OCI-M2 (cell line): Measurements from ENCODE around the gene ANKRD28.

Experiments used
- DNase-seq: peaks from one replicate; lab custom pipeline; 2025; ENCODE audit not compliant: unreplicated experiment; lab: John Stamatoyannopoulos, UW

Gene ANKRD28

DNA sequence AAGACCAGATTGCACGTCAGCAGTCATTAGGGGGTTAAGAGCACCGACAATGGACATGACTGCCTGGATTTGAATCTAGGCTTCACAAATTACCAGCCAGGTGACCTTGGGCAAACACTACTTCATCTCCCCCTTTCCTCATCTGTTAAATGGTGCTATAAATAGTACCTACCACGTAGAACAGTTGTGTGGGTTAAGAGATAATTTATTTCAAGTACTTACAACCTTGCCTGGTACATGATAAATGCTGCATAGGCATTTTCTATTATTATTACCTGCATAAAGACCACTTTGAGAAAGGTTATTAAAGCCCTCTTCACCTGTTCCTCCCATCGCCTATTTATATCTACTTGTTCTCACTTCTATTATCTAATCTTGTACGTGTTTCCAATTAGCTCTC, 131.5 kb downstream of the ANKRD28 start:
- DNase-seq, result no peak

DNA sequence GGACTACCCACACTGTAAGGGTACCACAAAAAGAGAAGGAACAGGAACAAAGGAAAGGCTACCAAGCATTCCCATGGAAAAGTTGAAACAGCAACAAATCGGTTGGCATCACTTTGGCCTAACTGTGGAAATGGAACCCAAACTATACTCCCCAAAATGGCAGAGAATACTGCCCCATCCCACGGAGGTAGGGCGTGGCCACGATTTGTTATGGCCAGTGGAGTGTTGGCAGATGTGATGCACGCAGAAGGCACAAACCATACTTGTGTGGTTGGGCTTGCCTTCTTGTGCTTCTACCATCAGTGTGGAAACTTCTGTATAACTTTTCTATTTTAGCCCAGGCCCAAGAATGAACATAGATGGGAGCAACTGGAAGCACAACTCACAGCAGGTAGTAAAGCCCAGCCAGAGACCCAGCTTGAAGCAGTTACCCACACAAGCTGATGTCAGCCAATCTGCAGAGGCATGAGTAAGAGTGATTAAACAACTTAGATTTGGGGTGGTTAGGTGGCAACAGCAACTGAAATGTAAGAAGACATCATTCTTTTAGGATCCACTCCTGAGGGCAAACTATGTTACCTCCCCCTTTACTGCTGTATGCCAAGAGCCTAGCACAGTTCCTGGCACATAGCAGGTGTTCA, 132.1 kb downstream of the ANKRD28 start:
- DNase-seq, result no peak

DNA sequence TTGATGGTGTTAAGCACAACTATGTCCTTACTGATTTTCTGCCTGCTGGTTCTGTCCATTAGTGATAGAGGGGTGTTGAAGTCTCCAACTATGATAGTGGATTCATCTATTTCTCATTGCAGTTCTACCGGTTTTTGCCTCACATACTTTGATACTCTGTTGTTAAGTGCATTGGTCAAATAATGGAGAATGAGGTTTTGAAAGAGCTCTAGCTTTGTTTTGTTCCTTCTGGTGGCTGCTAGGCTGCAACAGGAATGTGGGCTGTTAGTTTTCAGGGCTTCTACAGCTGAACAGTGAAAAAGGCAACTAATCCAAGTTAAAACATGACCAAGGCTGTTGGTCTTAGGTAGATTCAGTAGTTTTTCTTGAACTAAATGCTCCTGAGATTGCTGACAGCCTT, 133.6 kb downstream of the ANKRD28 start:
- no peak for DNase-seq

DNA sequence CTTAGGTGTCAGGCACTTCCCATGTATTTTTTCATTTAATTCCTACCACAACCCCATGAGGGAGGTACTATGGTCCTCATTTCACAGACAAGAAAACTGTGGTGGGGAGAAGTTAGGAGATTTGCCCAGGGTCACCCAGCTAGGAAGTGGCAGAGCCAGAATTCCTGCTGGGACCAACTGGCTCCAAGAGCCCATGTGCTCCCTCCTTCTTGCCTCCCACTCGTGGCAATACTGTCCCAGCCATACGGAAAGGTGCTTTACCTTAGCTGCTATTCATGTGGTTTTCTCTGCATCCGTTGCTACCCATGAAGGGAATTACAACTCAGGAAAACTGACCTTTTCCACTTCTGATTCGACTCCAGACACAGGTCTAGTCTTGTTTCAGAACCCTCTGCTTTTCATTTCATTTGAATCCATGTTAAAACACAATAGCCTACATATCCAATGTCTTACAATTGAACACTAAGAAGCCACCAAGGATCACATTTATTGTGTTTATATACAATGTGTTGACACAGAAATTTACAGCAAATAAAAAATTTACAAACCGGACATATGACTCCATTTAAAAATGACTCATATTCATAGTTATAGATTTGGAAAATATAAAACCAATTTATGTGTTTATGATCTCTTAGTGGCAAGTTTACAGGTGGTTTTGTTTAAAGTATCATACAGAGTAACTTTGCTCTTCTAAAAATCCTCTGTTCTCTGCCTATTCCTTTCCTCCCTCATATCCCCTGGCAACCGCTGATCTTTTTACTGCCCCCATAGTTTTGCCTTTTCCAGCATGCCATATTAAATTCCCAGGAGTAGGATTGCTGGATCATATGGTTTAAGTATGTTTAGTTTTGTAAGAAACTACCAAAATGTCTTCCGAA, 137.5 kb downstream of the ANKRD28 start:
- DNase-seq, result no peak

- DNase-seq, result no peak
Measured at GRCh38 chr3:15659254-15659975, 138.4 kb downstream of the ANKRD28 start.

GRCh38 chr3:15657016-15657415, 140.8 kb downstream of the ANKRD28 start:
- DNase-seq, result no peak

DNA sequence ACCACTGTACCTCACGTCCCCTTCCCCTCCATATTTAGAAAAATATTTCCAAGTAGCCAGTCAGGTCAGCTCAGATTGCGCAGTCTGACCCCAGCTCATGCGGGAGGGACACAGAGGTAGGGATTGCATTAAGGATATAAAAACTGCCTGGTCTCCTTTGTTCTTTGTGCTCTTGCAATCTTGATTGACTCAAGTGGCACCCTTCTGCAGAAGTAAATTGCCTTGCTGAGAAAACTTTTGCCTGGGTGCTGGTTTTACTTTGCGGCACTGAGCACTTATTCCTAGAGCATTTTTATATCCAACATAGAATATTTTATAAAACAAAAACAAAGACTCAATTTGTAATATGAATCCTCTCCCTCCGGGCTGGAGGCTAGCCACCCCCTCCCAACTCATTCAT, 141.4 kb downstream of the ANKRD28 start:
- DNase-seq, result no peak

DNA sequence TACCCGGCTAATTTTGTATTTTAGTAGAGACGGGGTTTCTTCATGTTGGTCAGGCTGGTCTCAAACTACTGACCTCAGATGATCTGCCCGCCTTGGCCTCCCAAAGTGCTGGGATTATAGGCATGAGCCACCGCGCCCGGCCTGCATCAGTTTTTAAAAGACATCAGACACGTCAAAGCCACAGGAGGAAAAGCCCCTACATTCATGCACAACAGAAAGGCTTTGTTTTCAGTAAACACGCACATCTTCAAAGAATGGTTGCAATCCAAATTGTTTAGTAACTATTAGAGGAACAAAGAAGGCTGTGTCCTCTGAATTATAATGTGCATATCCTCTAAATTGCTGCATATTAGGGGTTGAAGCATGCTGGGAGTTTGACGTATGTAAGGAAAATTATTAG, 142.9 kb downstream of the ANKRD28 start:
- no peak for DNase-seq

GRCh38 chr3:15654127-15654526, 143.7 kb downstream of the ANKRD28 start:
- DNase-seq, result no peak

GRCh38 chr3:15653321-15653720, 144.5 kb downstream of the ANKRD28 start:
- DNase-seq, result no peak

DNA sequence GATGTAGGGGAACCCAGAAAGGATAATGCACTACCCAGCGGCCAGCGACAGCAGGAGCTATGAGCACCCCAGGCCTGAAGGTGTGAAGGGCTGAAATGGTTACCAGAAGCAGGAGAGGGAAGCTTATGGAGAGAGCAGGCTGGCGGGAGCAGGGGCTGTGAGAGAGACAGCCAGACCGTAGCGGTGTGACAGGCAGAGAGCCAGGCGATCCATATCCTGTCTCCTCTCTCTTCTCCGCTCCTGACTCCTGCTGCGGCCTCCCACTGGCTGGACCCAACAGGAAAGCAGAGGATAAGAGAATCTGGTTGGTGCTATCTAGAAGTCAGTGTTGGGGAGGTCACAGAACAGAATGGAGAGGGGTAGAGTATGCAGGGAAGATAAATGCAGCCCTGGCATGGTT, 146.4 kb downstream of the ANKRD28 start:
- DNase-seq, result no peak

DNA sequence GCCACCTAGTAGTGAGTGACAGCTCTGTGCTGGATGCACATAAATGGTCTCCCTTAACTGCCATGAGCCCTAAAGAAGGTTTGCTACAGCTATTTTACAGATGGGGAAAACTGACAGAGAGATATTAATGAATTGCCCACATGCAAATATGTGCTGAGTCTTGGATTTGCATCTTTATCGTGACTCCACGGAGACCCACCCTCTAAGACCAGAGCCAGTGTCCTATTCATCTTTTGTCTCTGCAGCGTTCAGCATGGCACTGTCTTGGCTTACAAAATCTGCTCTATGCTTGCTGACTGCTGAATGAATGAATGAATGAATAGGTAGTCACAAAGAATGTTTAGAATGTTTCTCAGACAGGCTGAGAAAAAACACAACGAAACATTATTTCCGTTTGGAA, 147.9 kb downstream of the ANKRD28 start:
- no peak for DNase-seq

DNA sequence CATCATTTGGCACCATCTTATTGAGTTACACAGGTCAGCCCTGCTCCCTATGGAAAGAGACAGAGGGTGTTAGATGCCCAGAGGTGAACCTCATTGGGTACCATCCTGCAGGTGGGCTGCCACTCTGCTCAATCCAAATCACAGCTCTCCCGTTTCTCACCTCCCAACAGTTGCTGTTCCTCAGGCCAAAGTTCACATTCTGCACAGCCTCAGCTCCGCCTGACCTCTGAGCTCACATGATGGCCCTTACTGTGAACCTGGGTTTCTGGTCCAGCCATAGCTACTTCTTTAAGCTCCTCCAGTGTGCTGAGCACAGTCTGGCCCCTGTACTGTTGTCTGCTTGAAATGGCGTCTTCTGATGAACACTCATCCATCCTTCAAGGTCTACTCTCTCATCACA, 148.4 kb downstream of the ANKRD28 start:
- DNase-seq, result no peak

DNA sequence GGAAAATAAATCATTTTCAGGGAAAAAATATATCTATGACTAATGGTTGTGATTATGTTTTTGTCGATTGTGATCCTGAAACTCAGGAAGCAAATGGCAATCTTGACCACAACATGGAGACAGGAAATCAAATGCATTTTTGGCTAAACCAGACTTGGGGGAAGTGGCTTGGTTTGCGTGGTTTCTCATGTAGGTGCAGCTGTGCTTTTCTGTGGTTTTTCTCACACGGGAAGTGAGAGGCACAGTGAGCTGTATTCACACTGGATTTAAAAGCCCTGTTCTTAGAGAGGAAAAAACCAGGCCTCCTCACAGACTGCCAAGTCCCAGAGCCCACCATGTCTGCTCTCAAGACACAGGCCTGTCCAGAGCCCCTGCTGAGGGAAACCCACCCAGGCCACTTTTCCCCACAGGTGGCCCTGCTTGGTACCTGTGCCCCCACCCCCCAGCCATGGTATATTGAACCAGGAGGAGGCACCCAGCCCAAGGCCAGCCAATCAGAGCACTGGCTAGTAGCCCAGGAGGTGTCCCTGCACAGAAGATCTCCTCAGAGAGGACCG, 150.1 kb downstream of the ANKRD28 start:
- DNase-seq, result no peak

DNA sequence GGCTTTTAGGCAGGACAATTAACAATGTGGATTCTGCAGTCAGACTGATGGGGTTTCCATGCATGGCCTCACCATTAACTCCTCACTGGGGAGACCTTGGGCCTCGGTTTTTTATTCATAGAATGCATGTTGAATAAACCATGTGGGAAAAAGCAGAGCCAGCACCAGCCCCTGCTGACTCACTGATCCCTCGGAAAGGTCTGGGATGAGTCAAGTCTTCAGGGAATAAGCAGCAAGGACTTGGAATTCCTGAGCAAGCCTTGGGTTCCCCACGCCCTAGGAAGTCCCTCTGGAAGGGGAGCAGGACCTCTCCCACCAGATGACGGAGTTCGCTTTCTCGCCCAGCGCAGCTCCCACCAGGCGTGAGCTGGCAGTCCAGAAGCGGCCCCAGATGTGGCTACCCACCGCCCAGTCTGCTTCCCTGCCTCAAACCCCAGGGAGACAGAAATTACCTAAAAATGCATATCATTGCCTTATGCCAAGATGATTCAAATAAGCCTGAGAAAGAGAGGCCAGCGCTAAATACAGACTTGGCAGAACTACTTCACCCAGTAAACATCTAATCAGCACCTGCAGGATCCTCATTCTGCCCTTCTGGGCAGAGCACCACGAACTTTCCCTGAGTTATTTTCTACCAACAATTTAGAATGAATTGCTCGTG, 150.8 kb downstream of the ANKRD28 start:
- DNase-seq, result no peak

- no peak for DNase-seq
Measured at GRCh38 chr3:15645740-15646501, 151.9 kb downstream of the ANKRD28 start.

DNA sequence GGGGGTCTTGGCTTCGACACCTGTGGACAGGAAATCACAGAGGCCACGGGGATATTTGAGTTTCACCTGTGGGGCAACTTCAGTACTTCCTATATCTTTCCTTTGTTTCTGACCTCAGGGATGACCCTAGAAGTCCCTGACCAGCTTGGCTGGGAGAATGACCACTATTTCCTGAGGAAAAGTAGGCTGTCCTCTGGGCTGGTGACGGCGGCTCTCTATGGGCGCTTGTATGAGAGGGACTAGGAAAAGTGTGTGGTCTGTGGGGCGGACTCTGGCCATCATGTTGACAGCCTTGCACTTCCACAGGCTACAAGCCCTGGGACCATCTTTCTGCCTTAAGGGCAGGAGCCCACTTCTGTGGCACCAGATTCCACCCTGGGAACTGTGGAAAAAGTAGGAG, 152.5 kb downstream of the ANKRD28 start:
- DNase-seq, result no peak

DNA sequence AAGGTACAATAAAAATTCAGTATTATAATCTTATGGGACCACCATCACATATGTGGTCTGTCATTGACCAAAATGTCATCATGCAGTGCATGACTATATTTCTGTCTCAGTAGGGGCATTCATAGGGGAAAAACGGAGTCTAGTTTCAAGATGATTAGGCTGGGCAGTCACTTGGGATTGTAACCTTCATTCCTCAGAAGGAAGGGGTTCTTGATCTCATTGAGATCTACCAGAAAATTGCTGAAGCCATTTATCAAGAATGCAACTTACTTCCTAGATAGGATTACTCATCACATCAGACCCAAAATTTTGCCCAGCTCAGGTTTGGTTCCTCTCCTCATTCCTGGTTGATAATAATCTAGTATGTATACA, 158.9 kb downstream of the ANKRD28 start:
- DNase-seq, result no peak

- DNase-seq, result no peak
Measured at GRCh38 chr3:15638193-15638890, 159.4 kb downstream of the ANKRD28 start.
